AG08396 (cell line): ENCODE data around the gene KCNK4.

ENCODE experiments used
- DNase-seq: peaks from one replicate; pipeline ENCODE4 v3.0.0; 2012; ENCODE audit warnings: low spot score, mixed read lengths

KCNK4 gene

GRCh38 chr11:64347193-64347867 is 56.2 kb downstream of the KCNK4 start:
- DNase-seq: no peak

- DNase-seq: no peak
These were observed 57.4 kb downstream of the KCNK4 start for GRCh38 chr11:64348383-64349024.

- no peak for DNase-seq
These were observed 57.9 kb downstream of the KCNK4 start for GRCh38 chr11:64349025-64349387.

- no peak for DNase-seq
These were observed 58.3 kb downstream of the KCNK4 start for GRCh38 chr11:64349404-64349803.
